Body of pancreas (tissue), 4 donors: ENCODE data around the gene AJM1. TPM values are rescaled to one million over a fixed set of nuclear protein-coding genes. Genes with fewer than 3 reads are reported as not detected.

Experiments used
- ATAC-seq: fragments of 150-250 bp; one replicate; pipeline ENCODE4 v1.9.1; 2016
- DNase-seq, 4 donors: peaks; one replicate each; pipeline ENCODE4 v3.0.0-alpha.2; 2019
- H3K27ac ChIP-seq, 4 donors: fragments of 200-600 bp; sonication (generic); 1 replicate in 3 of 4; 2 replicates in 1 of 4; pipeline versions ENCODE4 v1.5.1 to v1.6.1; 2016 to 2019; ENCODE audit warnings: mild to moderate bottlenecking in 1 of 4, mixed read lengths in 1 of 4, moderate library complexity in 1 of 4
- H3K27me3 ChIP-seq, 2 donors: fragments of 200-600 bp; sonication (generic); one replicate each; pipeline ENCODE4 v1.6.0; 2016; ENCODE audit warnings: mild to moderate bottlenecking in 1 of 2
- H3K36me3 ChIP-seq, 2 donors: fragments of 200-600 bp; sonication (generic); replicated peaks in 1 of 2; 2 replicates each; pipeline ENCODE4 v1.5.1; 2016; ENCODE audit warnings: low read depth in 2 of 2; ENCODE audit not compliant: insufficient read depth in 1 of 2
- H3K4me1 ChIP-seq: fragments of 200-600 bp; sonication (generic); one replicate; pipeline ENCODE4 v1.6.0; 2016
- H3K4me3 ChIP-seq, 2 donors: fragments of 200-600 bp; sonication (generic); 1 replicate in 1 of 2; 2 replicates in 1 of 2; pipeline ENCODE4 v1.5.1; 2016 to 2019
- H3K9me3 ChIP-seq, 3 donors: fragments of 200-600 bp; sonication (generic); 1 replicate in 2 of 3; 2 replicates in 1 of 3; pipeline ENCODE4 v1.5.1; 2016
- CTCF ChIP-seq, 7 experiments: fragments of 450-650 bp in 4 of 7; fragments of 200-600 bp in 3 of 7; sonication (generic) in 3 of 7; IDR thresholded peaks; one replicate each; pipeline ENCODE4 v1.5.1; 2016 to 2019; ENCODE audit warnings: antibody characterized with exemption in 7 of 7
- POLR2A ChIP-seq, 3 donors: fragments of 450-650 bp; IDR thresholded peaks; one replicate each; pipeline ENCODE4 v1.6.1; 2016; ENCODE audit warnings: antibody characterized with exemption in 3 of 3, mild to moderate bottlenecking in 2 of 3
- WGBS, 2 donors: methylation state at CpG; one replicate each; pipeline ENCODE4 v1.1.5; 2017; 5-methylcytosine and 5-hydroxymethylcytosine counted together
- intact Hi-C: fragments of 100-400 bp; cut with DNase I; formaldehyde crosslinking; loops from one replicate; pipeline ENCODE4 v1.15.1; 2023
- total RNA-seq, 2 donors: library from RNA; depleted of rRNA; stranded (reverse); fragments of >200 nt; gene quantifications; one replicate each; pipeline ENCODE4 v1.1.0, GENCODE V29; 2016

Gene AJM1
- total RNA-seq, 2 donors from 2014 or later = 5.2 to 13.2 TPM

- Histone ChIP-seq H3K4me3 (no peak overlapping the region), H3K9me3 (no peaks in the 10 kb centered on the region), H3K4me1 (peaks cover 7% of the 10 kb centered on the region), H3K36me3 (no peaks in the 10 kb centered on the region), H3K27ac (no peak overlapping the region), H3K27me3 (no peaks in the 10 kb centered on the region)
- WGBS, 2 donors = 71 to 90% methylated on average over 49 to 51 of the region's 83 CpGs
- intact Hi-C loops = no loop called here
- ATAC-seq (peak; percentile 25), DNase-seq (peak in 1 of 4 donors; percentile 9)
- TF ChIP-seq CTCF (IDR thresholded peaks at IDR 0.05) (no peak), POLR2A (IDR thresholded peaks at IDR 0.05) (no peak)
These were observed 21.1 kb upstream of the AJM1 start for GRCh38 chr9:136820971-136821825.

- no peak for TF ChIP-seq POLR2A (IDR thresholded peaks at IDR 0.05)
- no peak for TF ChIP-seq CTCF (IDR thresholded peaks at IDR 0.05)
- Histone ChIP-seq H3K4me3 (no peak overlapping the region), H3K27me3 (no peaks in the 10 kb centered on the region), H3K27ac (no peak overlapping the region), H3K36me3 (no peaks in the 10 kb centered on the region), H3K4me1 (peaks cover 15% of the 10 kb centered on the region), H3K9me3 (no peaks in the 10 kb centered on the region)
- ATAC-seq (no peak), DNase-seq (no peak)
- WGBS, 2 donors = 90 to 98% methylated on average over 28 to 32 of the region's 42 CpGs
- intact Hi-C loops = no loop called here
These were observed 20.3 kb upstream of the AJM1 start for GRCh38 chr9:136821826-136822544.

- TF ChIP-seq CTCF (IDR thresholded peaks at IDR 0.05) (no peak), POLR2A (IDR thresholded peaks at IDR 0.05) (no peak)
- Histone ChIP-seq H3K4me1 (peaks cover 26% of the 10 kb centered on the region), H3K36me3 (no peaks in the 10 kb centered on the region), H3K9me3 (no peaks in the 10 kb centered on the region), H3K27ac (peak overlapping the region in 1 of 4 donors; percentile 2), H3K27me3 (no peaks in the 10 kb centered on the region), H3K4me3 (no peak overlapping the region)
- ATAC-seq (no peak), DNase-seq (peak in 1 of 4 donors; percentile 24)
- WGBS, 2 donors = 77 to 79% methylated on average over 27 to 30 of the region's 30 CpGs
- intact Hi-C loops = no loop called here
These were observed 18.9 kb upstream of the AJM1 start for GRCh38 chr9:136823136-136824046.

- DNase-seq (peak in 1 of 4 donors; percentile 10), ATAC-seq (no peak)
- peak overlapping the region in 1 of 4 donors; percentile 12 for H3K27ac ChIP-seq
- no peaks in the 10 kb centered on the region for H3K9me3 ChIP-seq
- H3K27me3 ChIP-seq = no peaks in the 10 kb centered on the region
- 80 to 86% methylated on average over 19 of the region's 21 CpGs for WGBS, 2 donors
- intact Hi-C loops = no loop called here
- peaks cover 26% of the 10 kb centered on the region for H3K4me1 ChIP-seq
- TF ChIP-seq CTCF (IDR thresholded peaks at IDR 0.05) (no peak), POLR2A (IDR thresholded peaks at IDR 0.05) (no peak)
- peaks cover 0 to 4% of the 10 kb centered on the region in 2 donors for H3K36me3 ChIP-seq
- no peak overlapping the region for H3K4me3 ChIP-seq
These were observed 17.6 kb upstream of the AJM1 start for GRCh38 chr9:136824496-136825225.
